SW 1271 (cell line): ENCODE data around the gene IL2.
A peak's percentile ranks its signal among the peaks of the same experiment; 100 is the strongest.

ENCODE experiments used
- DNase-seq, 2 experiments: peaks; one replicate each; lab custom pipeline; 2025; lab: John Stamatoyannopoulos, UW

The IL2 gene

GRCh38 chr4:122456231-122457116 lies at the start of gene IL2:
TSS of gene IL2 (minus strand) at chr4:122456725. CDS start at chr4:122456440, 285 bp downstream.
- DNase-seq: no peak

GRCh38 chr4:122503214-122503613 lies 46.7 kb upstream of the IL2 start:
- DNase-seq: no peak

- DNase-seq: no peak
Measured at GRCh38 chr4:122500852-122501501, 44.5 kb upstream of the IL2 start.

GRCh38 chr4:122489061-122489460 lies 32.5 kb upstream of the IL2 start:
- DNase-seq: no peak

GRCh38 chr4:122483481-122483880 lies 27.0 kb upstream of the IL2 start:
- DNase-seq: no peak

GRCh38 chr4:122481766-122482405 lies 25.4 kb upstream of the IL2 start:
- no peak for DNase-seq

- no peak for DNase-seq
Measured at GRCh38 chr4:122480655-122481487, 24.3 kb upstream of the IL2 start.

GRCh38 chr4:122479935-122480416 lies 23.5 kb upstream of the IL2 start:
- DNase-seq: no peak

GRCh38 chr4:122476745-122477144 lies 20.2 kb upstream of the IL2 start:
- DNase-seq: no peak

- no peak for DNase-seq
Measured at GRCh38 chr4:122476126-122476525, 19.6 kb upstream of the IL2 start.

GRCh38 chr4:122475233-122475632 lies 18.7 kb upstream of the IL2 start:
- no peak for DNase-seq

- DNase-seq: no peak
Measured at GRCh38 chr4:122469457-122469856, 12.9 kb upstream of the IL2 start.

GRCh38 chr4:122458625-122459024 lies 2.1 kb upstream of the IL2 start:
- no peak for DNase-seq

GRCh38 chr4:122453384-122453995 lies 3.0 kb downstream of the IL2 start:
- no peak for DNase-seq

- DNase-seq: peak in 1 of 2 experiments; percentile 26
Measured at GRCh38 chr4:122450847-122451246, 5.7 kb downstream of the IL2 start.

GRCh38 chr4:122434285-122434684 lies 22.2 kb downstream of the IL2 start:
- no peak for DNase-seq

GRCh38 chr4:122431351-122431750 lies 25.2 kb downstream of the IL2 start:
- DNase-seq: no peak

- DNase-seq: no peak
Measured at GRCh38 chr4:122423246-122423645, 33.3 kb downstream of the IL2 start.

- DNase-seq: no peak
Measured at GRCh38 chr4:122412547-122412946, 44.0 kb downstream of the IL2 start.

GRCh38 chr4:122403861-122404260 lies 52.7 kb downstream of the IL2 start:
- DNase-seq: no peak
